HG02981 (cell line): Measurements from ENCODE around the gene GSTM4.
"Not testable (repeated sequence)": the region's sequence is repeated elsewhere in the genome, so short reads cannot be mapped to it uniquely, and the experiment has no call there.

Source experiments
- ATAC-seq: cut with Tn5 transposase; IDR thresholded peaks from one replicate; pipeline ENCODE4 v1.9.1; 2021; ENCODE audit warnings: mild to moderate bottlenecking, moderate library complexity; ENCODE audit not compliant: unreplicated experiment

Gene GSTM4

DNA sequence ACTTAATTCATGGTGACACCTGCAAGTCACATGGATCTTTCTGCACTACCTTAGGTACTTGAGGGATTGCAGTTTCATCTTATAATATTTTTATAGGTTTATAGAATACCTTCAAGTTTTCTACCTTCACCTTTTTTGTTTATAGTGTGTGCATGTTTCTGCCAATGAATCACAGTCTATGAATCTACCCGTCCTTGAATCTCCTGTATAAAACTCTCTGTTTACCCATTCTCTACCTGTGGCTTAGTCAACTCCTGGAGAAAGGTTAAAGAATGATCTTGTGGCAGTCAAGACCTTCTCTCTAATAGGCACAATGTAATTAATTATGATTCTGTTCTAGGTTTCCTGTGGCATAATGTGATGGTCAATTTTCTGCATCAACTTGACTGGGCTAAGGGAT, 8.8 kb downstream of the GSTM4 start:
- no peak for ATAC-seq

DNA sequence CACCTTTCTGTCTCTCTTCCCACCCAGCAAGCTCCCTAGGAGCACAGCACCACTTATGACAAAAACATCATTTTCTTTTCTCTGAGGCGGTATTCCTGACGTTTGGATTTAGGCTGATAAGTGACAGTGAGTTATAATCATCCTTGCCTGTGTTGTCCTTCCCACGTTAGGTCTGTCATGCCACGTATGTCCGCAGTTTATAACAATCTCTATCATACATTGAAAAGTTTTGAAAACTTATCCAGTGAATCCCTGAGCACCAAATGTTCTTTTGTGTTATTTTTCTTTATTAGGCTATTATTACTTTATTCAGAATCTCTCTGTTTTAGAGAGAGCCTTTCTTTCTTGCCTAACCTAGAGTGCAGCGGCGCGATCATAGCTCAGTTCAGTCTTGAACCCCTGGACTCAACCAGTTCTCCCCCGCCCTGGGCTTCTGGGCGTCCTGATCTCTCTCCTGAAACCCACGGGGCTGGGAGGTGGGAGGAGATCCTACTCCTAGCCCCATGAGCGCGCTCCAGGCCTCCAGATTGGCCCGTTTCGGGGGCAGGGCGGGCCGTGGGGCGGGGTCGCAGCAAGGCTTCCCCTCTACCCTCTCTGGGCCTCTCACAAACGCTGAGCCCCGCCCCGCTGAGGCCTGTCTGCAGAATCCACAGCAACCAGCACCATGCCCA, 11.7 kb downstream of the GSTM4 start, which contains the start of gene GSTM2:
GSTM2 (plus strand) TSS at position 606 of the 671 bp plus-strand sequence; CDS start at position 665, 59 bp downstream.
- ATAC-seq, result peak; percentile 87

DNA sequence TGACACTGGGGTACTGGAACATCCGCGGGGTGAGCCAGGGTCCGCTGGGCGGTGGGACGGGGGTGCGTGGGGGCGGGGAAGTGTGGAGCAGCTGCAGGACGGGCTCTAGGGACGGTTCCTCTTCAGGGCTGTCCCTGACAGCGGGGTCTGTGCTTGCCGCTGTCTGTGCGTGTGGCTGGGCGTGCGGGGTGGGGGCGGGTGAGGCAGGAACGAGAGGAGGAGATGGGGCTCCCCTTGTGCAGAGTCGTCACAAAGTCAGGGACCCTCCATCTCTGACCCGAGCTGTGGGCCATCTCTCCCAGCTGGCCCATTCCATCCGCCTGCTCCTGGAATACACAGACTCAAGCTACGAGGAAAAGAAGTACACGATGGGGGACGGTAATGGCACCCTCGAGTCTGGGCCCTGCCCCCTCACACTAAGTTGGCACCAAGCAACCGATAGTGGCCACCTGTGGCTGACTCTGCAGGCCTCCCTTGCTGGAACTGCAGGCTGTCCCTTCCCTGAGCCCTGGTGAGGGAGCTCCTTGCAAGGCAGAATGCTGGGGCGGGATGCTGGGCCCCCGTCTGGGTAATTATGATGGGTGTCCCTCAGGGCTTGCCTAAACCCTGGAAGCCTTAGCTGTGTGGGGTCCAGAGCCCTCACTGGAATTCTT, 12.3 kb downstream of the GSTM4 start:
- peak; percentile 21 for ATAC-seq

DNA sequence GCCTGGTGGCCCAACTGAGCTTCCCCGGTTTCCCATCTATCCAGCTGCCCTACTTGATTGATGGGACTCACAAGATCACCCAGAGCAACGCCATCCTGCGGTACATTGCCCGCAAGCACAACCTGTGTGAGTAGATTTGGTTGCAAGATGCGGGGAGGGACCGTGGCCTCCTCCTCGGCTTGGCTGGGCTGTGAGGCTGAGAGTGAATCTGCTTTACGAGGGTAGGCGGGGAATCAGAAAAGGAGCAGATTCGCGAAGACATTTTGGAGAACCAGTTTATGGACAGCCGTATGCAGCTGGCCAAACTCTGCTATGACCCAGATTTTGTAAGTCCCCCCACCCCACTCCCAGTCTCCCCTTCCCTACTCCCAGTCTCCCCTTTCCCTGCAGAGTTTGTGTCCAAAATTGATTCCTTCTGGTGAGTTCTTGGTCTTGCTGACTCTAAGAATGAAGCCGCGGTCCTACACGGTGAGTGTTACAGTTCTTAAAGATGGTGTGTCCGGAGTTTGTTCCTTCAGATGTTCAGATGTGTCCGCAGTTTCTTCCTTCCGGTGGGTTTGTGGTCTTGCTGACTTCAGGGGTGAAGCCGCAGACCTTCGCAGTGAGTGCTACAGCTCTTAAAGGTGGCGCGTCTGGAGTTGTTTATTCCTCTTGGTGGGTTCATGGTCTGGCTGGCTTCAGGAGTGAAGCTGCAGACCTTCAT, 13.5 kb downstream of the GSTM4 start:
- no peak for ATAC-seq

DNA sequence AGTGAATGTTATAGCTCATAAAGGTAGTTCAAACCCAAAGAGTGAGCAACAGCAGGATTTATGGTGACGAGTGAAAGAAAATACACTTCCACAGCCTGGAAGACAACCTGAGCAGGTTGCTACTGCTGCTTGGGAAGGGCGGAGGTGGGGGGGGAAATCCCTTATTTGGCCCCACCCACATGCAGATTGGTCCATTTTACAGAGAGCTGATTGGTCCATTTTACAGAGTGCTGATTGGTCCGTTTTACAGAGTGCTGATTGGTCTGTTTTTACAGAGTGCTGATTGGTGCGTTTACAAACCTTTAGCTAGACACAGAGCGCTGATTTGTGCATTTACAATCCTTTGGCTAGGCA, 14.0 kb downstream of the GSTM4 start:
- not testable (repeated sequence) for ATAC-seq

DNA sequence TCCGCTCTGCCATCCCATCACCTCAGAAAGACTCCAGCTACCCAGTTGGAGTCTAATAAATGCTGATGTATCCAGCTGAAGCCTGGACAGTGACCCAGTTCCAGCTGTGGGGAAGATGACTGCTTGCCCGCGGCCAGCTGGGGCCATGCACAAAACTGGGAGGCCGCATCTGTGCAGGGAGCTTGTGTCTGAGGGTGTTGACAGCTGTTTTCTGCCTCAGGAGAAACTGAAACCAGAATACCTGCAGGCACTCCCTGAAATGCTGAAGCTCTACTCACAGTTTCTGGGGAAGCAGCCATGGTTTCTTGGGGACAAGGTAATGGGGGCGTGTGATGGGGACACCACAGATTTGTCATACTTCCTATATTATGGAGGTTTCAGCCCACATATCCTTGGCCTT, 15.2 kb downstream of the GSTM4 start:
- no peak for ATAC-seq

DNA sequence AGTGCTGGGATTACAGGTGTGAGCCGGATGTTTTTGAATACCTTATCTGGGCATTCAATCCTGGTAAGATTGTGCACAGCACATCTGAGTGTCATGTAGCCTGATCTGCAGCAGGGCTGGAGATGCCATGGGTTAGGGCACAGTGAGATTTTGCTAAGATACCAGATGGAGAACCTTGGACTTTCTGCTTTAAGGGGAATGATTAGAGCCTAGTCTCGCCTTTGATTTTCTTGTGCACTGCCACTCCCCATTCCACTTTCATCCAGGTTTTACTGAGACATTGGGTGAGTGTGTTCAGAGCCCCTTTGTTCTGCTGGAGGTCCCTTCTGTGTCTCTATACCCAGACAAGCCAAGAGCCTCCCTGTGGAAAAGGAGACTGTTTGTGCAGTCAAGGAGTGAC, 18.0 kb downstream of the GSTM4 start:
- ATAC-seq, result not testable (repeated sequence)

DNA sequence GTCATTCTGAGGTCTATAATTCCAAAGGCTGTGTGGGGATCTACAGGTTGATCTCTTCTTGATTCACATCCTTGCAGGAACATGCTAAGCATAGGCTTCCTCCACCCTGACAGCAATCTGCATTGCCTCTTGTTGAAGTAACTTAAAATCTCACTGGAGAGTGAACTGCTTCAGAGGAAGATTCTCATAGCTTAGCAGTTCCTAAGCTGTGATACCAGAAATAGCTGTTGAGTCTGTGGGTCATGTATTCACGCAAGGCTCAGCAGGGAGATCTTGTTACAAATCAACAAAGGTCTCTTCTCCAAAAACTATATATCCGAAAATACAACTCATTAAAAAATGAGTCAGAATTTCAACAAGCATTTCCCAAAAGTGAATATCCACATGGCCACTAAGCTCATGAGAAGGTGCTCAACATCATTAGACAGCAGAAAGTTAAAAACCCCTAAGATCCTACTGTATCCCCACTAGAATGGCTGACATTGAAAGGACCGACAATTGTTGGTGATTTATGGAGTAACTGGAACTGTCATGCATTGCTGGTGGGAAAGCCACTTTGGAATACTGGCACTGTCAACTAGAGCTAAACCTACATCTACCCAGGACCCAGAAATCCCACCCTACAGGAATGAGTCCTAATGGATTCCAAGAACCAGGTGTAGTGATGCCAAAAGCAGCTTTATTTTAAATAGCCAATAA, 20.9 kb downstream of the GSTM4 start:
- ATAC-seq, result not testable (repeated sequence)

DNA sequence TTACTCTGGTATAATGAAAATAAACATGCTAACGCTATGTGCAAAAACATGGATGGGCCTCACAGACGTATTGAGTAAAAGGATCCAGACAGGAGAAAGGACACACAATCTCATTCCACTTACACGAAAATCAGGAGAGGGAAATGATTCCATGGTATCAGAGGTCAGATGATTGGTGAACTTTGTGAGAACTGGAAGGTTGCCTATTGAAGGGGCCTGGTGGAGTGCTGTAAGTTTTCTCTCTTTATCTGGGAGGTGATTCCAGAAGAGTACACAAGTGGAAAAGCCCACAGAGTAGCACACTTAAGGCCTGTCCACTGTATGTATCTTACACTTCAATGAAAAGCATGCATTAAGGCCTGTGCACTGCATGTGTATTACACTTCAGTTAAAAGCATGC, 21.6 kb downstream of the GSTM4 start:
- no peak for ATAC-seq

DNA sequence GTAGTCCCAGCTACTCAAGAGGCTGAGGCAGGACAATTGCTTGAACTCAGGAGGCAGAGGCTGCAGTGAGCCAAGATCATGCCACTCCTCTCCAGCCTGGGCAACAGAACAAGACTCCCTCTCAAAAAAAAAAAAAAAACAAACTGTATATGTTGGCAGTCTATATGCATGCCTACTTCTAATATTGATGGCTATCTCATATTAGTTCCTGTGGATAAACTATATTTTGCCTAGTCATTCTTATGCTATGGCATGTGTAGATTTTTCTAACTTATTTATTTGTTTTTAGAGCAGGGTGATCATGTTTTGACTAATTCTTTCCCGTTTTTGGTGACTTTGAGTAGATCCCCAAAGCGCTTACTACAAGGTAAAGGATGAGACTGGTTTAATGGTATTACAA, 22.7 kb downstream of the GSTM4 start:
- ATAC-seq, result not testable (repeated sequence)

DNA sequence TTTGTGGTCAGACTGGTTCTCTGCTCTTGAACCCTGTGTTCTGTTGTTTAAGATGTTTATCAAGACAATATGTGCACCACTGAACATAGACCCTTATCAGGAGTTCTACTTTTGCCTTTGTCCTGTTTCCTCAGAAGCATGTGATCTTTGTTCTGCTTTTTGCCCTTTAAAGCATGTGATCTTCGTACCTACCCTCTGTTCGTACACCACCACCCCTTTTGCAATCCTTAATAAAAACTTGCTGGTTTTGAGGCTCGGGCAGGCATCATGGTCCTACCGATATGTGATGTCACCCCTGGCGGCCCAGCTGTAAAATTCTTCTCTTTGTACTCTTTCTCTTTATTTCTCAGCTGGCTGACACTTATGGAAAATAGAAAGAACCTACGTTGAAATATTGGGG, 28.9 kb downstream of the GSTM4 start:
- ATAC-seq, result not testable (repeated sequence)

DNA sequence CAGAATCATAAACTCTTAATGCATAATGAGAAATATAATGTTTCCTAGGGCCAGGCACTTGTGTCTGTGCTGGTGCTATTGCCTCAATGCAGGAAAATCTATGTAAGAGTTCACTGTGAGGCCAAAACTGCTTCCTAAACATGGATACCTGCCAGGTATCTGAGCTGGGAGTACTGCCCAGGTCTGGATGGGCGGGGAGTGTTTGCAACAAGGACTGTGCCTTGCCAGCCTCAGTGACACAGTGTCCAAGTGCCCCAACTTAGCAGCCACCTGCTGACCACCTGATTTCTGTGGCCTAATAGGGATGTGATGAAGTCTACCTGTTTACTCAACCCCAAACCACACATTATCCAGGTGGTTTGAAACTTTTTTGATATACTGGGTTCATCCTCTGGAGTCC, 29.5 kb downstream of the GSTM4 start:
- ATAC-seq, result not testable (repeated sequence)

DNA sequence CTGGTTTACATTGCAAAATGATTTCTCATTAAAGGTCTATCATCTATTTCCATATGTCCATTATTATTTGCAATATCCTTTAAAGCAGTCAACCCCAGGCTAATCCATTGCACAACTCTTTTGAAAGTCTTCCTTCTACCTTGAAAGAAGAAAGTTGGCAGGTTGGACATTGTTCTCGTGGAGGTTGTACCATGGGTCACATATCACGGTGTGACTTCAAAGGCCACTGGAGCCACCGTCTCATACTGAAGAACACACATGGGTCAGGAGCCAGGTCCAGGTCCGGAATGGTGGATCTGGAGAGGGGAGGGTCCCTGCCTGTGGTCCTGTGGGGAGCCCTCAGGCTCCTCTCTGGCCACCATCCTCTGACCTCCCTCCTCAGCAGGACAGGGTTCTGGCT, 30.0 kb downstream of the GSTM4 start:
- ATAC-seq, result not testable (repeated sequence)

DNA sequence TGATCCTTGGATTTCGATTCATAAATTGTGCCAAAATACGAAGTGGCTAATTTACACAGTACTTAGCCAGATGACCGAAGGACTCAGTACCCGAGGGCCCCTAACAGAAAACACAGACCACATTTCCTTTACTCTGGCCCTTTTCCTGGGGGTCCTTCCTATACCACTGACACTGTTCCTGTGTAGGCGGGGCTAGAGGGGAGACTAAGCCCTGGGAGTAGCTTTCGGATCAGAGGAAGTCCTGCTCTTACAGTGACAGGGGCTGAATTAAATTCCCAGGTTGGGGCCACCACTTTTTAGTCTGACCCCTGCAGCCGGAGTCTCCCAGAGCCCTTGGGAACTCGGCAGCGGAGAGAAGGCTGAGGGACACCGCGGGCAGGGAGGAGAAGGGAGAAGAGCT, 31.2 kb downstream of the GSTM4 start:
- ATAC-seq, result not testable (repeated sequence)

DNA sequence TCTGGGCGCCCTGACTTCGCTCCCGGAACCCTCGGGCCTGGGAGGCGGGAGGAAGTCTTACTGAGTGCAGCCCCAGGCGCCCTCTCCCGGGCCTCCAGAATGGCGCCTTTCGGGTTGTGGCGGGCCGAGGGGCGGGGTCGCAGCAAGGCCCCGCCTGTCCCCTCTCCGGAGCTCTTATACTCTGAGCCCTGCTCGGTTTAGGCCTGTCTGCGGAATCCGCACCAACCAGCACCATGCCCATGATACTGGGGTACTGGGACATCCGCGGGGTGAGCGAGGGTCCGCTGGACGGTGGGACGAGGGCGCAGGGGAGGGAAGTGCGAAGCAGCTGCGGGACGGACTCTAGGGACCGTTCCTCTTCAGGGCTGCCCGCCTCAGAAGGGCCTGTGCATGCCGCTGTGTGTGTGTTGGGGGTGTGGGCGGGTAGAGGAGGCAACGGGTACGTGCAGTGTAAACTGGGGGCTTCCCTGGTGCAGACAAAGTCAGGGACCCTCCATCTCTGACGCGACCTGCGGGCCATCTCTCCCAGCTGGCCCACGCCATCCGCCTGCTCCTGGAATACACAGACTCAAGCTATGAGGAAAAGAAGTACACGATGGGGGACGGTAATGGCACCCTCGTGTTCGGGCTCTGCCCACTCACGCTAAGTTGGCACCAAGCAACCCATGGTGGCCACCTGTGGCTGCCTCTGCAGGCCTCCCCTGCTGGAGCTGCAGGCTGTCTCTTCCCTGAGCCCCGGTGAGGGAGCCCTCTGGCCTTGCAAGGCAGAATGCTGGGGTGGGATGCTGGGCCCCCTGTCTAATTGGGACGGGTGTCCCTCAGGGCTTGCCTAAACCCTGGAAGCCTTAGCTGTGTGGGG, 32.0 kb downstream of the GSTM4 start, which contains the start of gene GSTM1:
GSTM1 (plus strand) TSS at position 177 of the 859 bp plus-strand sequence; CDS start at position 234, 57 bp downstream.
- no peak for ATAC-seq

DNA sequence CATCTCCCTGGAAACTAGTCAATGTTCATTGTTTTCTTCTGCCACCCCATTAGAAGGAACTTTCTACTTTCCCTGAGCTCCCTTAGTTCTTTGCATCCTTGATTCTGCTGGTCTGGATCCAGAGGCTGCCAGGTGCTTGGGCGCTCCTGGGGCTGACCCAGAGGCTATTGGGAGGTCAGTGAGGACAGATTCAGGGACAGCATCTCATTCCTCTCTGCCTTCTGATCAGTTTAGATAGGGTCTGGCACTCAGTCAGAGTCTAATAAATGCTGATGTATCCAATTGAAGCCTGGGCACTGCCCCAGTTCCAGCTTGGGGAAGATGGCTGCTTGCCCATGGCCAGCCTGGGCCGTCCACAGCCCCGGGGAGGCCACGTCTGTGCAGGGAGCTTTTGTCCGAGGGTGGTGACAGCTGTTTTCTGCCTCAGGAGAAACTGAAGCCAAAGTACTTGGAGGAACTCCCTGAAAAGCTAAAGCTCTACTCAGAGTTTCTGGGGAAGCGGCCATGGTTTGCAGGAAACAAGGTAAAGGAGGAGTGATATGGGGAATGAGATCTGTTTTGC, 34.0 kb downstream of the GSTM4 start:
- no peak for ATAC-seq

DNA sequence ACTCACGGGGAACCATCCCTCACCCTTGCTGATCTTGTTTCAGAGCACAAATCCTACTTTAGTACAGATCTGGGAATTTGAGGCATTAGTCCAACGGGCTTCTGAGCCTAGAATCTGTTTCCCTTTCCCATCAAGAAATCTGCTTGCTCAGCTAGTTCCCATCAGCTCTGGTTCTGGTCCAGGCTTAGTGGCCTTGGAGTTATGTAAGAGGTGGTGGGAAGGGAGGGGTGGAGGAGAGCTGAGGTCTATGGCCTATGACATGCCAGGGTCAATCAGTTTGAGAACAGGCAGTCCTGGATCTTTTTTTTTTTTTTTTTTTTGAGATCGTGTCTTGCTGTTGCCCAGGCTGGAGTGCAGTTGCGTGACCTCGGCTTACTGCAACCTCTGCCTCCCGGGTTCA, 35.9 kb downstream of the GSTM4 start:
- ATAC-seq, result no peak

DNA sequence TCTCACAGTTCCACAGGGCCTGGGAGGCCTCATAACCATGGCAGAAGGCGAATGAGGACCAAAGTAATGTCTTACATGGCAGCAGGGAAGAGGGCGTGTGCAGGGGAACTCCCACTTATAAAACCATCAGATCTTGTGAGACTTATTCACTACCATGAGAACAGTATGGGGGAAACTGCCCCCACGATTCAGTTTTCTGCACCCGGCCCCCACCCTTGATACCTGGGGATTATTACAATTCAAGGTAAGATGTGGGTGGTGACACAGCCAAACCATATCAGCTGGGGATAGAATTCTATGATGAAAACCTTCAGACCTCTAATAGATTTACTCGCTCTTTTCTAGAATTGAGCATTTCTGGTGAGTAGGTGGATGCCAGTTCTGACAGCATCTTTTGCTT, 38.5 kb downstream of the GSTM4 start:
- ATAC-seq, result not testable (repeated sequence)

DNA sequence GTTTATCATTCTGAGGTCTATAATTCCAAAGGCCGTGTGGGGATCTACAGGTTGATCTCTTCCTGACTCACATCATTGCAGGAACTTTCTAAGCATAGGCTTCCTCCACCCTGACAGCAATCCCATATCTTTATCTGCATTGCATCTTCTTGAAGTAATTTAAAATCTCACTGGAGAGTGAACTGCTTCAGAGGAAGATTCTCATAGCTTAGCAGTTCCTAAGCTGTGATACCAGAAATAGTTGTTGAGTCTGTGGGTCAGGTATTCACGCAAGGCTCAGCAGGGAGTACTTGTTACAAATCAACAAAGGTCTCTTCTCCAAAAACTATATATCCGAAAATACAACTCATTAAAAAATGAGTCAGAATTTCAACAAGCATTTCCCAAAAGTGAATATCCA, 39.2 kb downstream of the GSTM4 start:
- ATAC-seq, result not testable (repeated sequence)

DNA sequence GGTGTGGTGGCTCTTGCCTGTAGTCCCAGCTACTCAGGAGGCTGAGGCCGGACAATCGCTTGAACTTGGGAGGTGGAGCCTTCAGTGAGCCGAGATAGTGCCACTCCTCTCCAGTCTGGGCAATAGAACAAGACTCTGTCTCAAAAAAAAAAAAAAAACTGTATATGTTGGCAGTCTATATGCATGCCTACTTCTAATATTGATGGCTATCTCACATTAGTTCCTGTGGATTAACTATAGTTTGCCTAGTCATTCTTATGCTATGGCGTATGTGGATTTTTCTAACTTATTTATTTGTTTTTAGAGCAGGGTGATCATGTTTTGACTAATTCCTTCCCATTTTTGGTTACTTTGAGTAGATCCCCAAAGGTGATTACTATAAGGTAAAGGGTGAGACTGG, 41.2 kb downstream of the GSTM4 start:
- ATAC-seq, result no peak
